Spleen (tissue), 11 donors: ENCODE data around the gene SNCAIP. TPM values are rescaled to one million over a fixed set of nuclear protein-coding genes. Genes with fewer than 3 reads are reported as not detected.

Experiments used
- DNase-seq: peaks from one replicate; pipeline ENCODE4 v3.0.0-alpha.2; 2020
- H3K27ac ChIP-seq, 8 donors: fragments of 200-600 bp; sonication (generic) in 7 of 8; 1 replicate in 4 of 8; 2 replicates in 4 of 8; pipeline versions ENCODE4 v1.5.0 to v1.8.0; 2016 to 2021; ENCODE audit warnings: inconsistent platforms in 4 of 8, mild to moderate bottlenecking in 4 of 8, moderate library complexity in 1 of 8
- H3K27me3 ChIP-seq, 7 donors: fragments of 200-600 bp; sonication (generic) in 6 of 7; replicated peaks in 1 of 7; 1 replicate in 4 of 7; 2 replicates in 3 of 7; pipeline versions ENCODE4 v1.5.0 to v1.8.0; 2016 to 2021; ENCODE audit warnings: inconsistent platforms in 3 of 7, mild to moderate bottlenecking in 1 of 7
- H3K36me3 ChIP-seq, 6 donors: fragments of 200-600 bp; sonication (generic) in 5 of 6; 1 replicate in 4 of 6; 2 replicates in 2 of 6; pipeline versions ENCODE4 v1.5.0 to v1.8.0; 2016 to 2021; ENCODE audit warnings: inconsistent platforms in 2 of 6
- H3K4me1 ChIP-seq, 6 donors: fragments of 200-600 bp; sonication (generic) in 5 of 6; 1 replicate in 3 of 6; 2 replicates in 3 of 6; pipeline versions ENCODE4 v1.5.0 to v1.8.0; 2016 to 2021; ENCODE audit warnings: inconsistent platforms in 3 of 6
- H3K4me3 ChIP-seq, 8 donors: fragments of 200-600 bp; sonication (generic) in 7 of 8; 1 replicate in 4 of 8; 2 replicates in 4 of 8; pipeline versions ENCODE4 v1.5.0 to v1.8.0; 2016 to 2021; ENCODE audit warnings: inconsistent platforms in 4 of 8, mild to moderate bottlenecking in 4 of 8, moderate library complexity in 2 of 8
- H3K9me3 ChIP-seq, 8 donors: fragments of 200-600 bp; sonication (generic) in 7 of 8; 1 replicate in 4 of 8; 2 replicates in 4 of 8; pipeline versions ENCODE4 v1.5.0 to v1.8.0; 2016 to 2021; ENCODE audit warnings: inconsistent platforms in 4 of 8
- POLR2A ChIP-seq, 3 donors: fragments of 450-650 bp; IDR thresholded peaks; one replicate each; pipeline ENCODE4 v1.5.1; 2017; ENCODE audit warnings: antibody characterized with exemption in 3 of 3, mild to moderate bottlenecking in 1 of 3
- POLR2AphosphoS5 ChIP-seq, 3 donors: sonication (generic); formaldehyde crosslinking; IDR thresholded peaks; one replicate each; pipeline ENCODE4 v1.5.1; 2017; ENCODE audit warnings: antibody characterized with exemption in 3 of 3
- WGBS, 5 donors: extraction: QIAGEN DNeasy Blood & Tissue Kit in 3 of 5; methylation state at CpG; one replicate each; pipeline versions ENCODE4 v1.1.5 to v1.1.7; 2013 to 2018; 5-methylcytosine and 5-hydroxymethylcytosine counted together
- intact Hi-C: fragments of 100-400 bp; cut with DNase I; formaldehyde crosslinking; loops from one replicate; pipeline ENCODE4 v1.15.0; 2023; ENCODE audit warnings: low total_unique reads
- polyA plus RNA-seq, 3 donors: library from polyadenylated mRNA; stranded (reverse); fragments of 200-250 nt; gene quantifications; one replicate each; pipeline ENCODE4 v1.2.1, GENCODE V29; 2013
- total RNA-seq, 7 donors: library from RNA; depleted of rRNA in 3 of 7; stranded (reverse); fragments of >200 nt in 3 of 7; fragmentation: NEBNext Ultra II Directional in 4 of 7; extraction: Animal tissue kit (Norgen Biotek cat#: 25700) in 4 of 7; gene quantifications; one replicate each; pipeline versions ENCODE4 v1.1.0 to v1.2.1, GENCODE V29; 2016 to 2021
- TF ChIP-seq, protein P1 (sequence below), 11 experiments: fragments of 200-600 bp in 7 of 11; fragments of 450-650 bp in 4 of 11; sonication (generic) in 4 of 11; IDR thresholded peaks in 8 of 11; conservative IDR thresholded peaks in 3 of 11; 1 replicate in 7 of 11; 2 replicates in 4 of 11; pipeline versions ENCODE4 v1.4.0 to v1.8.0; 2016 to 2021; ENCODE audit warnings: antibody characterized with exemption in 11 of 11, inconsistent platforms in 4 of 11, mild to moderate bottlenecking in 1 of 11
- donor health status: healthy with polysubstance abuse.
- donor health status: DM: no; HTN: no; CAD: no; lungs with moderate emphysema.
- donor health status: DM: no; HTN: no; CAD: no.
- donor health status: Bipolar disorder and iron deficiency.
- donor health status: healthy.
- donor health status: DM: no; HTN: no; CAD: no.
- donor health status: DM: yes; HTN: yes; CAD: no.

SNCAIP gene
- total and polyA plus RNA-seq, 10 donors = 5.4 to 51.3 (median 17.8) TPM

DNA sequence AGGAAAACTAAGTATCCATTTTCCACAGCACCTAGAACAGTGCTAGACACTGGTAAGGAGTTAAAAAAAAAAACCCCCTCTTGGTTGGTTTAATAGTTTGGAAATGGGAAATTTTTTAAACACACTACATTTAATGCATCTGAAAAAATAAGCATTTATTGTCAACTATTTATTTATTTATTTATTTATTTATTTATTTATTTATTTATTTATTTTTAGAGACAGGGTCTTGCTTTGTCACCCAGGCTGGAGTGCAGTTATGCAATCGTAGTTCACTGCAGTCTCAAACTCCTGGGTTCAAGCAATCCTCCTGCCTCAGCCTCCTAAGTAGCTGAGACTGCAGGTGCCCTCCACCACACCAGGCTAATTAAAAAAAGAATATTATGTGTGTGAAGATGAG is 51.6 kb downstream of the SNCAIP start:
- Histone ChIP-seq H3K27ac (no peak overlapping the region), H3K9me3 (no peaks in the 10 kb centered on the region), H3K4me3 (no peak overlapping the region), H3K4me1 (no peaks in the 10 kb centered on the region), H3K27me3 (no peaks in the 10 kb centered on the region), H3K36me3 (no peaks in the 10 kb centered on the region)
- WGBS, 5 donors = 78 to 97% (median 85%) methylated on average over 1 of the region's 1 CpG
- no peak for DNase-seq
- intact Hi-C loops = no loop called here
- TF ChIP-seq POLR2AphosphoS5 (IDR thresholded peaks at IDR 0.05) = no peak
- TF ChIP-seq, protein P1, sequence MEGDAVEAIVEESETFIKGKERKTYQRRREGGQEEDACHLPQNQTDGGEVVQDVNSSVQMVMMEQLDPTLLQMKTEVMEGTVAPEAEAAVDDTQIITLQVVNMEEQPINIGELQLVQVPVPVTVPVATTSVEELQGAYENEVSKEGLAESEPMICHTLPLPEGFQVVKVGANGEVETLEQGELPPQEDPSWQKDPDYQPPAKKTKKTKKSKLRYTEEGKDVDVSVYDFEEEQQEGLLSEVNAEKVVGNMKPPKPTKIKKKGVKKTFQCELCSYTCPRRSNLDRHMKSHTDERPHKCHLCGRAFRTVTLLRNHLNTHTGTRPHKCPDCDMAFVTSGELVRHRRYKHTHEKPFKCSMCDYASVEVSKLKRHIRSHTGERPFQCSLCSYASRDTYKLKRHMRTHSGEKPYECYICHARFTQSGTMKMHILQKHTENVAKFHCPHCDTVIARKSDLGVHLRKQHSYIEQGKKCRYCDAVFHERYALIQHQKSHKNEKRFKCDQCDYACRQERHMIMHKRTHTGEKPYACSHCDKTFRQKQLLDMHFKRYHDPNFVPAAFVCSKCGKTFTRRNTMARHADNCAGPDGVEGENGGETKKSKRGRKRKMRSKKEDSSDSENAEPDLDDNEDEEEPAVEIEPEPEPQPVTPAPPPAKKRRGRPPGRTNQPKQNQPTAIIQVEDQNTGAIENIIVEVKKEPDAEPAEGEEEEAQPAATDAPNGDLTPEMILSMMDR (IDR thresholded peaks at IDR 0.05 in 8 of 11, conservative IDR thresholded peaks at IDR 0.05 in 3 of 11) = no peak

- TF ChIP-seq POLR2AphosphoS5 (IDR thresholded peaks at IDR 0.05) = no peak
- TF ChIP-seq, protein P1 (IDR thresholded peaks at IDR 0.05 in 8 of 11, conservative IDR thresholded peaks at IDR 0.05 in 3 of 11) = no peak
- no peak for TF ChIP-seq POLR2A (IDR thresholded peaks at IDR 0.05)
- WGBS, 5 donors = 85 to 96% (median 91%) methylated on average over 3 of the region's 3 CpGs
- Histone ChIP-seq H3K36me3 (no peaks in the 10 kb centered on the region), H3K27me3 (no peaks in the 10 kb centered on the region), H3K4me3 (no peak overlapping the region), H3K27ac (no peak overlapping the region), H3K9me3 (no peaks in the 10 kb centered on the region), H3K4me1 (no peaks in the 10 kb centered on the region)
- DNase-seq = no peak
- intact Hi-C loops = no loop called here
Measured at GRCh38 chr5:122366501-122366900, 54.5 kb downstream of the SNCAIP start.

DNA sequence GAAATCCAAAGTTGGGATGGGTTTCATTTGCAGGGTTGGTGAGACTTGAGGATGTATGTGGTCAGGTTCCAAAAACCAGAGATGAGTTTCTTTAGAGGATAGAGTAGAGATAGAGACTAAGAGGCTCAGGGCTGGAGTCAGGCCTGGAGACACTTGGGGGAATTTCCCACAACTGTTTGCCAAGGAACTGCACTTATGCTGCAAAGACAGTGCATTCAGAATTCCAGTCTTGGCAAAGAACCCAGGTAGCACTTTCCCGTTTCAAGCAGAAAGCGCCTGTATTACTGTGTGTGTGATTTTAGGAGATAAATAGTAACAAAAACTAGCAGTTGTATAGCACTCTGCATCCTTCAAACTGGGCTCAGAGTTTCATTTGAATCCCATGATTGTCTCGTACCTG is 55.4 kb downstream of the SNCAIP start:
- TF ChIP-seq POLR2A (IDR thresholded peaks at IDR 0.05) = no peak
- no peak for TF ChIP-seq POLR2AphosphoS5 (IDR thresholded peaks at IDR 0.05)
- TF ChIP-seq, protein P1 (IDR thresholded peaks at IDR 0.05 in 8 of 11, conservative IDR thresholded peaks at IDR 0.05 in 3 of 11) = no peak
- Histone ChIP-seq H3K9me3 (no peaks in the 10 kb centered on the region), H3K4me1 (no peaks in the 10 kb centered on the region), H3K27me3 (no peaks in the 10 kb centered on the region), H3K27ac (no peak overlapping the region), H3K36me3 (no peaks in the 10 kb centered on the region), H3K4me3 (no peak overlapping the region)
- intact Hi-C loops = no loop called here
- no peak for DNase-seq
- WGBS, 5 donors = 84 to 93% (median 90%) methylated on average over 3 of the region's 3 CpGs

DNA sequence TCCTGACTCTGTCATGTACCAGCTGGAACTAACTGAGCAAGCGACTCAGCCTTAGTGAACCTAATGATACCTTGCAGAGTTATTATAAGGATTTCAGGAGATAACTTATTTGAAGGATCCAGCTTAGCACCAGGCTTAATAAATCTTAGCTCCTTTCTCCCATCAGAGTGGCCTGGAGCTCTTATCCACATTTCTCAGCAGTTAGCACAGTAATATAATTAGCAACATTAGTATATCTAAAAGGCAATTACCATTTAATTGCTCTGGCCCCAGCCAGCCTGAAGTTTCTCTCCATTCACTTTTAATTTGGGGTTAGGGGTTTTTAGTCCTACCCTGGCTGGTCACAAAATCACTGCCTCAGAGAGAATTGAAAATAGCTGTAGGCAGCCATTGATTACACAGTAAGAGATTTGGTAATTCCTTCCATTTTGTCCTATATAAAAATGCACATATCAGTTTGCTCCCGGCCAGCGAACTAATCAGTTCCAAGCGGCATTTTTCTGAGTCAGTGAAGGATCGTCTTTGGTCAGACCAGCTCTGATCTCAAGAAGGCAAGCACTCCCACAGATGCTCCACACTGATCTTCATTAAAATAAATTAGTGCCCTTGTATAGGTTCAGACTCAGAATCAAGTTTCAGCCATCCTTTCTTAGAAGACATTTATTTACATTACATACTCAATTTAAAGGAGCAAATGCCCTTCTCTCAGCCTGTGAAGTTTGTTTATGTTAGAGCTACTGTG is 56.6 kb downstream of the SNCAIP start:
- no peak overlapping the region for H3K4me3 ChIP-seq
- H3K9me3 ChIP-seq = no peaks in the 10 kb centered on the region
- no peaks in the 10 kb centered on the region for H3K36me3 ChIP-seq
- 86 to 96% (median 90%) methylated on average over 5 of the region's 5 CpGs for WGBS, 5 donors
- H3K4me1 ChIP-seq = no peaks in the 10 kb centered on the region
- TF ChIP-seq, protein P1 (IDR thresholded peaks at IDR 0.05 in 8 of 11, conservative IDR thresholded peaks at IDR 0.05 in 3 of 11) = no peak
- TF ChIP-seq POLR2AphosphoS5 (IDR thresholded peaks at IDR 0.05) (no peak), POLR2A (IDR thresholded peaks at IDR 0.05) (no peak)
- DNase-seq = no peak
- intact Hi-C loops = no loop called here
- no peaks in the 10 kb centered on the region for H3K27me3 ChIP-seq
- H3K27ac ChIP-seq = peak overlapping the region in 2 of 8 donors; percentile 70 to 74
